NCI-H2227 treated with DMSO at 0.1 percent for 48 hours (cell line): ENCODE results near the gene NME8.

Experiments used
- DNase-seq: peaks from one replicate; lab custom pipeline; 2025; lab: John Stamatoyannopoulos, UW

NME8 gene

DNA sequence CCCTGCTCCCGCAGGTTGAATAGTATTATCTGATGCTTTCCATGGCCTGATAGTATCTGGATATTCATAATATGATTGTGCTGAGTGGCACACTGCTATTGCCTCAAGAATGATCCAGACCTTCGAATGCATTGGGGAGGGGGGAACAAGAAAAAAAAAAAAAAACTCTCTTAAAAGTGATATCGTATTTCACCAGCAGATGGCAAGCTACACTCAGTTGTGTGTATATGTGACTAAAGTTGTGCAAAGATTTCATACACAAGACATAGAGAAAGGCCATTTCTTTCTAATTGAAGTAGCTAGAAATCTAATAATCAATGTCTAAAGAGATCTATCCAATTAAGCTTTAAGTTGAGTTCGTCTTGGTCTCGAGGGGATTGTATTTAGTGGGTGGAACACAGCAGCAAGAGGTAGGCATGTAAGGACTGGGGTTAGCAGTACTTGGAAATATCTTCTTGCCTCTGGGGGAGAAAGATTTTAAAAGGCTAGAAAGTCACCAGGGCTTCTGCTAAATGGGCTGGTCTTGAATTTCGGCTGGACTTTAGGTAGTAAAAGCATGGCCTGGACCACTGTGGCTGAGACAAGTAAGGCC, 52.9 kb downstream of the NME8 start:
- no peak for DNase-seq

DNA sequence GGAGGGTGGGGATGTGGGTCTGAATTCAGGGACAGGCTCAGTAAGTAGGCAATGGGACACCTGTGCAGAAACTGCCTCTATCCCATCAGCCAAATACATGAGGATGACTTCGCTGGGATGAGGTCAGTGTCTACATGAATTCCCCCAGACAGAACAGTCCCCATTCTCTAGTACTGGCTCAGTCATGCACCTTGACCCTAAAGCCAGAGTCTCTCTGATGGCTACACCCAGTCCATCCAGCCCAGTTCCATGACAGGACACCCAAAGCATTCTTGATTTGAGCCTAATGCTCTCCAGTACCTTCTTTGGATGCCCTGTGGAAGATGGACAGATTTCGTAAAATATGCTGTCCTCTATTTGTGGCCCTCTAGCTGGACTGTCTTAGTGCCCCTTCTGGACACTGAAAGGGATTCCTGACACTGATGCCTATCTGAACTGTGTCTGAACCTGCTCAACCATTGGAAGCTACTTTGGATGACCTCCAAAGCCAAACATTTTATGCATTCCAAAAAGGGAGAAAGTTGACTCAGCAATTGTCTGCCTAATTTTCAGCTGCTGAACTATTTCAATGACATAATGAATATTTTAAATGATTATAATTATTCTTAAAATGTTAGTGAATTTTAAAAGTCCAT, 53.6 kb downstream of the NME8 start:
- DNase-seq = no peak

DNA sequence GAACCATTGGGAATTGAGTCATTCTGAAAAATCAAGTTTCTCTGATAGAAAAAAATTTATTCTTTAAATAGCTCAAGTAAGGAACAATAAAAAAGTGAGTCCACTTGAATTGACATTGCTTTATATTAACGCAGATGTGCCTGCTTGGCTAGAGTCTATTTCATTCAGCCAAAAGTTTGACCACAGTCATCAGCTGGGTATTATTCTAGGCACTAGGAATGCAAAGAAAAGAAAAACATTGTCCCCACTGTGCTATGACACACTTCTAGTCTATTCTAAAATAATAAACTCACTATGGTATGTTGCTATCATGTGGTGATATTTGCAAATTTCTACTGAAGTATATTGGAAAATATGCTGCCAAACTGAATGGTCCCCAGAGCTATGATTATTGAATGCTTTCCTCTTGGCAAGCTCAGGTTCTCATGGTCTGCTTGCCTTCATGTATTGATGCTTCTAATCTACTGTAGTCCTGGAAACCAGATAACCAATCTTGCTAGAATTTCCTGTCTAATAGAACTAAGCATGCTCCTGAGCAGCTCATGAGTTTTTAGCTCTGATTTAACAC, 59.9 kb downstream of the NME8 start:
- DNase-seq = no peak

DNA sequence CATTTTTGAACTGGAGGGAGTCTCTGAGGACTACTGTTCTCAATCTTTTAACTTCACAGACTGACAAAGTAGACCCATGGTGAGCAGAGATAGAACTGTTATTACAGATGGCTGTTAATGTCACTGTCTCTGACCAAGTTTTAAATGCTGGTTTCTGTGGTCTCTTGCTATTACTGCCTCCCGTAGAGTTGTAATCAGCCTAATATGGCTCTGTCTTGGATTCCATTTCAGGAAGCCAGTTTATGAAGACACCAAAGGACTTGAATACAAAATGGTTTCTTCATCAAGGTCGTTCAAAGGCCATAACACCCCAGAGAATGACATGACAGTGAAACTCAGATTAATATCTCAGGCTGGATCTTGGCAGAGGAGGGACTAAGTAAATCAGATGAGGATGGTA, 64.4 kb downstream of the NME8 start:
- DNase-seq = no peak

DNA sequence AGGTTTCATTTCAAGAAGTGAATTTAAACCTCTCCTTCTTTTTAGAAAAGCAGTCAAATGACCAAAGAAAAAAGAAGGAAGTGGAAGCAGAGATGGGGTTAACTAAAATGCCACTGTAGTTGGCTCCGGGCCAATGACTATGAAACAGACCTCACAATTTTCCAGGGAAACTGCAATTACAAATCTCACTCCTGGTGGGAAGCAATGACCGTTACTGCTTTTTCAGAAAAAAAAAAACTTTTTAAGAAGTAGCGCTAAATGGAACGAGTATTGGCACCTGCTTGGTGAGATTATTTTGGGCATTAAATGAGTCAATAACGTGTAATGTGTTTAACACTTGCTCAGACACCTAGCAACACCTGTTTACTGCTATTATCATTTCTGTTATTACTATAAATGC, 67.0 kb downstream of the NME8 start:
- DNase-seq = no peak

DNA sequence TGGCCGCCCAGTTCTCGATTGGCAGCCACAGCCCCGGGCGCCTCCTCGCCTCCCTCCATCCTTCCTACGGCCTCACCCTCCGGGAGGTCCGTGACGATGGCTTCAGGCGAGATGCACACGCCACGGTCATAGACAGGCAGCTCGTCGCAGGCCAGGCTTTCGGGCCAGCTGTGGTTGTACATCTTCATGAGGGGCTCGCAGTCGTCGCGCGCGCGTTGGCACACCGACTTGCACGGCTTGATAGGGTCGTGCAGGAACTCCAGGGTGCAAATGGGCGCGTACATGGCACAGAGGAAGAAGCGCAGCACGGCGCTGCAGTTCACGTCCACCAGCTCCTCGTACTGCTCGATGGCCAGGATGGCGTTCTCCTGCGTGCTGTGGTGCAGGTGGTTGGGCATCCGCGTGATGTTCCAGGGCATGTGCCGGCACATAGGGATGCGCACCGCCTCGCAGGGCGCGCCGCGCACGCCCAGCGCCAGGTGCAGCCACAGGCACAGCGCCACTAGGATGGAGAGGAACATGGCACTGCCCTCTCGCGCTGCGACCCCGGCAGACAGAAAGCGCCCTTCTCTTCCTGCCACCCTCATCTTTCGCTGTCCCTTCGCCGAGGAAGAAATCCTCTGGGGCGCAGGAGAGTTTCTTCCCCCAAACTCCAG, 67.7 kb downstream of the NME8 start:
- no peak for DNase-seq

DNA sequence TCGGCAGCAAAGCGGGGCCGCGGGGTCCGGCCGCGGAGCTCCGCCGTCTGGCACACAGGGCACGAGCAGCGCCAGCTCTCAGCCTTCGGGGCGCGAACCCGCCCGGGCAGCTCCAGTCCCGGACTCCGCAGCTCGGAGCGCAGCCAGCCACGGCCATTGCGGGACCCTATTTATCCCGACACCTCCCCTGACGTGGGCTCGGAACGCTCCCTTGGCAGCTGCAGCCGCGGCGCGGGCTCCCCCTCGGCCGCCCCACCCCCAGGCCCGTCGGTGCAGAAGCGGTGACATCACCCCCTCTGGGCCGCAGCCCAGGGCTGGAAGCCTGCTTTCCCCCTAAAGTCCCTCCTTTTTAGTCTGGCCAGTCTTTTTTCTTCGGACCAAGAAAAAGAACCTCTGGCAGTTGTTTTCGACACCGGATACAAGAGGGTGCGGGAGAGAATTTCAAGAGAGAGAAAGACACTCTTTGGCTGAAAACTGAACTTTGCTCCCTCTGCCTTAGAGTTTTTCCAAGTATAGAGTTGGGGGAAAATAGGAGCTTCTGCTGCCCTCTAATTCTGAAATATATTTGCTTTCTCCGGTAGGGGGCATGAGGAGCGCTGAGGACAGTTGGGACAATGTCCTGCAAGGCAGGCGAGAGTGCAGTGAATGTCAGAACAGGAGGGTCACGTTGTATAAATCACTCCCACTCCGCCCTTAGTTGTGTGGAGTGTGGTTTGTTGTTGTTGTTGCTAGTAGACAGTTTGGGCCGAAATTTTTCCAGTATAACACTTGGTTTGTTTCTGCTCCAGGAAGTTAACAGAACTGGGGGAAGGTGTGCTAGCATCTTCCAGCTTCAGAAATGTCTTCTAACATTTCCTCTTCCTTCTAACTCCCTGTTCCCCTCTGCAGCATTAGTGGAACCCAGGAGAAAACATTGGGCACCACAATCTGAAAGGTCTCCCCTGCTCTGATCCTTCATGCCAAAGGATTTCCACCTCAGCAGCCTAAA, 68.6 kb downstream of the NME8 start, which contains the start of gene SFRP4:
Gene SFRP4, minus strand, starts transcription at position 145 of the 988 bp plus-strand sequence. CDS start 280 bp downstream, outside the sequence.
- no peak for DNase-seq

DNA sequence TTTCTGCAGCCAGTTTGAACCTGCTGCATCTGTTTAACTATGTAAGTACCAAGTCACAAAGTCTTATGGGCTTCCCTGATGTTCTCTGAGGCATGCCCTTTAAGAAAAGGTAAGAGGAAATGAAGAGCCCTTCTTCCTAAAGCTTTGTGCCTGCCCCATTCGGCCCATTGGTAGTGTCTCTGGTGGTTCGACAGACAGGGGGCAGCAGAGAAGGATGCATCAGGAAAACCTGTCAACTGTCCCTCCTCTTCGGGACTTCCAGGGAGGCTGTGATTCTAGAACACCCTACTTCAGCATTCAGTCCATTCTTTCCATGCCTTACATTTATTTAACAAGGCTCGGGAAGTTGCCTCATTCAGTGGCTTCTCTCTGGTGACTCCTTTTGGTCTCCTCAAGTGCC, 70.1 kb downstream of the NME8 start:
- no peak for DNase-seq

DNA sequence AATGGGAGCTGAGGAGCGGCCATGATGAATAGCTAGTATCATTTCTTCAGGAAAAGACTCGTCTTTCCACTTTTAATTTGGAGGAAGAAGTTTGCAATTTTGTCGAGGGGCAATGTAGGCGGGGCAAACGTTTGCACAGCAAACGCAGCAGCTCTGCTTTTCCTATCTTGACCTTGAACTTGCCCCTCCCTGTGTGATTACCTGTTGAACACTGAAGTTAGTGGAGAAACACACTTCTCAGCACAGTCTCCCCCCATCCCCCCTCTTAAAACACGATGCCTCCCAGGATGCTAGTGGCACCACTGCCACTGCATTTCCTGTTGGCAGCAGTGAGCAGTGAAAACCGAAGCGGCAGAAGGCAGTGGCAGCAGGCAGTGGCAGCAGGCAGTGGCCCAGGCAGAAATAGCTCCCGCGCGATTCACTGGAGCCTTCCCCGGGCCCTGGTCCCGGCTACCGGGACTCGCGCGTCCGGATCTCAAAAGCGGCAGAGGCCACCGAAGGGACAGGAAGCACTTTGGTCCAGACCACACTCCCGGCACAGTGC, 72.0 kb downstream of the NME8 start, which contains the start of gene EPDR1:
Gene EPDR1, plus strand, starts transcription at position 336 of the 544 bp plus-strand sequence. CDS start 300 bp downstream, outside the sequence.
- DNase-seq = no peak

DNA sequence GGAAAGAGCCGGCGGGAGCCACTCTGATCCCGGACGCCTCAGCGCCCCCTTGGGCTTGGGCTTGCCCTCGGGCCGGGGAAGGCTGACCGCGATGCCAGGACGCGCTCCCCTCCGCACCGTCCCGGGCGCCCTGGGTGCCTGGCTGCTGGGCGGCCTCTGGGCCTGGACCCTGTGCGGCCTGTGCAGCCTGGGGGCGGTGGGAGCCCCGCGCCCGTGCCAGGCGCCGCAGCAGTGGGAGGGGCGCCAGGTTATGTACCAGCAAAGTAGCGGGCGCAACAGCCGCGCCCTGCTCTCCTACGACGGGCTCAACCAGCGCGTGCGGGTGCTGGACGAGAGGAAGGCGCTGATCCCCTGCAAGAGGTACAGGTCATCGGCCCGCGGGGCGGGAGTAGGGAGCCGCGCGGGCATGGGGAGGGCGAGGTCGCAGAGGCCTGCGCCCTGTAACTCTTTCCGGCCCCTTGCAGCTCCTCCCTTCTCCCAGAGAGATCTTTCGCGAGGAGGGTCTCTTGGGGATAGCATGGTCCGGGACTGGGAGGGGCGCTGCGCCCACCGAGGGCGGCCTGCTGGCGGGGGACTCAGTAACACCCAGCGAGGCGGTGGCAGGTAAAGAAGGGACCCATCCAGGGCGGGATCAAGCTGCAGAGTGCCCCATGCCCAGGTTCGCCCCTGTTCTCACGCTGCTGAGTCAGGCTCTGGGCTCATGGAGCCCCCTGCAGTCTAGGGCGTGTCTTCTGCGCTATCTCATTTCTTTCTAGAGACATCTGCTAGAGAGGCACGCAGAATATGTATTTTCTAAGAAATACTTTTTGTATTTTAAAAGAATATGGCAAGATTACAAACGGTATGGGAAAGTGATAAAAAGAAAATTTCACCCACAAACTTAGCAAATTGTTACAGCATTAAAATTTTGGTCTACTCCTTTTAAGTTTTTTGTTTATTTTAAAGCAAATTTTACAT, 72.7 kb downstream of the NME8 start:
- no peak for DNase-seq

DNA sequence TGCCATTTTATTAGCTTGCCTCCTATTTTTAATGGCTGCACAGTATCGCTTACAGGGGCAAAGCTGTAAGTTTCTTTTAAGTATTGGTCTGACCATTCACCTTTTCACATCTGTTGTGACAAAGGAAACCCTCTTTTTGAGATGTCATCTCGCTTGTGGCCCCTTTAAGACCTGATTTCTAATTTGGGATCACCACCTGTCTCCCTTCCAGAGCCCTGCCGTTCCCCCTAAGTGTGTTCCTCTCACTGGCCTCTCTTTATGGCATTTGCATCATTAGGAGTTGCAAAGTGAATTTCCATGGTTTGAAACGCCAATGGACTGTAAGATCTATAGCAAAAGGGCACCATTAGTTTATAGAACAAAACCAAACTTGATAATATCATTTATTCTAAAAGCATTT, 73.5 kb downstream of the NME8 start:
- DNase-seq = no peak

DNA sequence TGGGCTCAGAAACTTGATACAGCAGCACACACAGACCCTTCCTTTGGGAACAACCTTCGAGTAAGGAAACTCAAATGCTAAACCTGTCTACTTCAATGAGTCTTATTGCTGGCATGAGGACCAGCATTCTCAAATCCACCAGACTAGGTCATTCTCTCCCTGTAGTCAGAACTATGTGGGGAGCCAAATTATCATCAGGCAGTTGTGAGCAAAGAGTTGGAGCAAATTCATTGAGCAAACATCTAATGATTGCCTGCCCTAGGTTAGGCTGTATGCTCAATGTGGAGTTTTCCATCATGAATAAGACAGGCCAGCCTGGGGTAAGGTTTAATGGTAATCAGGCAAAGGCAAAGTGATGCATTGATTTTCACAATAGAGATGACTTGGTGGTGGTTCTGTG, 75.6 kb downstream of the NME8 start:
- DNase-seq = no peak

DNA sequence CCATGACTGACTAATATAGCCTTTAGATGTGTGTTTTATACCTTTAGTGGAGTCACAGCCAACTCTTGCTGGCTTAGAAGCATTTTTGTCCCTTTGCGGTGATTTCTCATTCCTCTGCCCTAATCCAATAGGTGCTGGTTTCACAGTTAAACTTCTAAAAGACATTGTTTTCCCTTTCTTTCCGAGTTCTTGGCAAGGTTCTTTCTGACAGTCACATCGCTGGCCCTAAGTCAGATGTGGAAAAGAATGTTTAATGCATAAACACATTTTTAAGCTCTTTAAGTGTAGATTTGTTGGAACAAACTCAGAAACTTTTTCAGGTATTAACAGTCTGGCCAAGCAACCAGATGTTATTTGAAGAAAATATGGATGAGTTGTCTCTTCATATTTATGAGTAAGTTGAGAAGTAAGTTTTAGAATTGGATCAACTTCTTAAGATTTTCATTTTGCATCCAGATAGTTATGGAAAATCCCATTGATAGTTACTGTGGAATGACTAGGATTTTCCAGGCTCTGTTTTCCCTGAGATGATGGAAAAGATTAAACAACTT, 76.2 kb downstream of the NME8 start:
- no peak for DNase-seq

DNA sequence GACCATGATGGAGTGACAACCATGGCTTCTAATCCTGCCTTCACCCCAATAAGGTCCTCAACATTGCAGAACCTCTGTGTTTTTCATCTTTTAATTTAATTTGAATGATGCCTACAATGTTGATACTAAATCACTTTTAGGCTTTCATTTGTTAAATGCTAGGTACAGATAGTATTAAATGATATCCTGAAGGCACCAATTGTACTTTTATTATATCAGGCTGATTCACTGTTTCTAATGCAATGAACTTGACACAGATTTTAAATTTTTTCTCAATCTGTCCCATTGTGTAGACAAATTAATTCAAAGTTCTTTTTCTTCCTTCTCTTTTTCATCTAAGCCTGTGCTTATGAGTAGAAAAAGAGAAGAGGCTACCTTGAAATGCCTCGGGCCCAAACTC, 77.2 kb downstream of the NME8 start:
- no peak for DNase-seq

DNA sequence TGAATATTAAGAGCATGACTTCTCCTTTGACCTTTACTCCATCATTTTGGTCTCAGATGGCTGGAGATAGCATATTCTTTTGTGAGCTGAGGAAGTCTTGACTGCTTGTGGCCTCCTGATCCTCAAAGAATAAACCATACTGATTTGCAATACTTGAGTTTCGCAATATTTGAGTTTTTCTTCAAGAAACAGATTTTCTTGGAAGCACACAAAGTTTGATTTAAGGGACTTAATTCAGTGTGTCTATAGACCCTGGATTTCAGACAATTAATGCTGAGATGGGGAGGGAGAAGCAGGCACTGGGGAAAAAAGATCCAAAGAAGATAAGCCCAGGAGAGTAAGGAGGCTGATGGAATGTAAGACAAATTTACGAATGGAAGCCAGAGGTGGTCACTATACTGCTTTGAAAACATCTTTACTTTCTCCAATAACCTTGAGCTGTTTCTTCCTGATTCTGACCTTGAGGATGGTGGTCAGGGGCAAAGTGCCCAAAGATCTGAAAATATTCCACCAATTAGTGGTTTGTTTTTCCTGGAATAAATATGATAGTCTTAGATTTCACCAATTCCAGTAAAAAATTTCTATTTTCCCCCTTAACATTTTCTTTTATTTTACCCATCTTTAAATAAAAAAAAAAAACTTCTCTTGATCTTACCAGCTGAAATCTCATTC, 79.5 kb downstream of the NME8 start:
- no peak for DNase-seq

DNA sequence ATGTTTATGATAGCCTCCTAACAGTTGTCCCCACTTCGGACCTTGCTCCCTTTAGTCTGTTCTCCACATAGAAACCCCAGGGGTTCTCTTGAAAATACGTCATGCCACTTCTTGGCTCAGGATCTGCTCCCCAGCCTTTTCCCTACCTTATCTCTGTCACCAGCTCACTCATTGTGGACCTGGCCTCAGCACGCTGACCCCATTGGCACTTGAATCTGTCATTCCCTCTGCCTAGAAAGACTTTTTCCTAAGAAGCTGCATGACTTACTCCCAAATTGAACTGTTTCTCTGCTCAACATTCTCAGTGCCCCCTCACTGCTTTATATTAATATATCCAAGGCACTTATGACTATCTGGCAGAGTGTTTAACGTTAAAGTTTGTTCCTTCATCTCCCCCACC, 80.5 kb downstream of the NME8 start:
- DNase-seq = no peak

DNA sequence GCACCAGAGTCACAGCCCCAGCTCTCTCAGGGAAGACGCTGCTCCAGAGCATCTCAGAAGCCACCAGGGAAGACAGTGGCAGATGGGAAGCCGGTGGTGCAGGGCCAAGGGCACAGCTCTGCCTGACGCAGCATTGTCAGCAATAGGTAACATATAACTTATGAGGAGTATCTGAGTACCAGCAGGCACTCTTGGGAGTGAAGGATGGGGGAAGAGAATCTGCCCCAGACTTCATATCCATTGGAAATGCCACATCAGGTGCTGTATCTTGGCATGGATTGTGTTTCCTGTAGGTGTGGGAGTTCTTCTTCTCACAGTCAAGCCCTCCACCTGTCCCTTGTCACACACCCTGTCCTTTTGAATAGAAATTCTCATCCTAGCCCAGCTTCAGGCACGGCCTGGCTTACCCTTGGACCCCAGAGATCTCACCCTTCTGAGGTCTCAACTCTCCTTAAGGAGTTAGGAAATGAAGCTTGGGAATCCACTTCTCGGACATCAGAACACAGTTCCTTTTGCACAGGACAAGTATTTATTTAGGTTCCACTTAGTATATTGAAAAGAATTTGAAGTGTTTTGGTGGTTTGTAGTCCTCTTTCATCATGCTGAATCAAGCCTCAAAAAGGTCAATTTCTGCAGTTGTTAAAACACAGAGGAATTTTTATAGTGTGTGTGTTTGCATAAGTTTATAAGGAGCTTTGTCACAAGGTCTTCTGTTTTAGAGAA, 82.0 kb downstream of the NME8 start:
- no peak for DNase-seq

DNA sequence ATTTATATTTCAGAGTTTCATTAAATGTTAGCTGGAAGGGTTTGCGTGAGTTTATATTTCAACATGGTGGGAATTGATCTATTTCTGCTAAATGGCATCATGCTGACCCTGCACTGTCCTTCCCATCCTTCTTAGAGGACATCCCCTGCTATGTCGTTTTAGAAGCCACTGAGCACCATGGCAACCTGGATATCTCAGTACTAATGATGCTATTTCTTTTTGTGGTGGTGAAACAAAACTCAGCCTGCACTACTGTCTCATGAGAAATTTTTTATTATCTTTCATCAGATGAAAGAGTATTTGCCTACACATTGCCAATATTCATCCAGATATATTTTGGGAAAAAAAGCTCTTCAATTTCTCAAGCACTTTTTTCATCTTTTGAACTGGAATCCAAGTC, 84.1 kb downstream of the NME8 start:
- no peak for DNase-seq

DNA sequence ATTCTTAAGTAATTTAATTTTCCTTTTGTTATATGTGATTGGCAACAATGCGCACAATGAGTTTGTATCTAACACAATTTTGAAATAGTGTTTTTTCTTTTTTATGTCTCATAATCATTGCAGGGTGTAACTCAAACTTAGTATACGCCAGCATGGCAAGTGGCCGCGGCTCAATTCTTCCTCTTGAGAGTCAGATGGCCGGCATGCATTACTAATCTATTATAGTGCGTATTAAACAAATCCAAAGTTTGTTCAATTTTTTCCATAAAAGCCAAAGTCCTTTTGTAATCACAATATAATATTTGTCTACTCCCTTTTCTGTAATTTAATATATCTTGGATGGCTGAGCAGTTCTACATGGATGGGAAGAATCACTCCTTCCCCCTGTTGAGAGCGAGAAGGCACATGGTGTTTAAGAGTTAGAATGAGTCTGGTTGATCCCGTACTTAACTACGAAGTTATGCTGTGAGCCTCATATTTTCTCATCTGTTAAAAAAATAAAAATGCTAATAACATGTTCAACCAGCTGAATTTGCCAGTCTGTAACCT, 84.7 kb downstream of the NME8 start:
- DNase-seq = no peak
